ENCODE measurements around the gene UBN2.

The UBN2 gene

GRCh38 chr7:139252451-139252850 is 21.4 kb downstream of the UBN2 start:
- H3K36me3 Mint-ChIP-seq (ENCODE audit: low read depth) = peaks cover 42% of the 10 kb centered on the region
- H3K27me3 Mint-ChIP-seq = no peaks in the 10 kb centered on the region
- no peak overlapping the region for H3K4me3 Mint-ChIP-seq
- H3K9me3 Mint-ChIP-seq = no peaks in the 10 kb centered on the region
- H3K4me1 Mint-ChIP-seq (ENCODE audit: low read depth) = no peaks in the 10 kb centered on the region
- H3K27ac Mint-ChIP-seq = no peak overlapping the region

- Mint-ChIP-seq H3K27ac (no peak overlapping the region), H3K27me3 (no peaks in the 10 kb centered on the region), H3K36me3 (ENCODE audit: low read depth) (peaks cover 45% of the 10 kb centered on the region), H3K4me3 (no peak overlapping the region), H3K9me3 (no peaks in the 10 kb centered on the region), H3K4me1 (ENCODE audit: low read depth) (no peaks in the 10 kb centered on the region)
These were observed 23.2 kb downstream of the UBN2 start for GRCh38 chr7:139254281-139254680.

GRCh38 chr7:139254728-139255127 is 23.7 kb downstream of the UBN2 start:
- no peaks in the 10 kb centered on the region for H3K27me3 Mint-ChIP-seq
- H3K9me3 Mint-ChIP-seq = no peaks in the 10 kb centered on the region
- H3K27ac Mint-ChIP-seq = no peak overlapping the region
- H3K4me3 Mint-ChIP-seq = no peak overlapping the region
- peaks cover 44% of the 10 kb centered on the region for H3K36me3 Mint-ChIP-seq (ENCODE audit: low read depth)
- H3K4me1 Mint-ChIP-seq (ENCODE audit: low read depth) = no peaks in the 10 kb centered on the region

GRCh38 chr7:139255290-139255689 is 24.3 kb downstream of the UBN2 start:
- no peaks in the 10 kb centered on the region for H3K9me3 Mint-ChIP-seq
- H3K4me1 Mint-ChIP-seq (ENCODE audit: low read depth) = no peaks in the 10 kb centered on the region
- peaks cover 45% of the 10 kb centered on the region for H3K36me3 Mint-ChIP-seq (ENCODE audit: low read depth)

GRCh38 chr7:139259142-139259541 is 28.1 kb downstream of the UBN2 start:
- H3K9me3 Mint-ChIP-seq = no peaks in the 10 kb centered on the region
- no peaks in the 10 kb centered on the region for H3K27me3 Mint-ChIP-seq
- H3K4me3 Mint-ChIP-seq = no peak overlapping the region
- H3K36me3 Mint-ChIP-seq (ENCODE audit: low read depth) = peaks cover 47% of the 10 kb centered on the region
- no peak overlapping the region for H3K27ac Mint-ChIP-seq
- H3K4me1 Mint-ChIP-seq (ENCODE audit: low read depth) = no peaks in the 10 kb centered on the region

More at GRCh38 chr7:139255290-139255689, 24.3 kb downstream of the UBN2 start:
- Mint-ChIP-seq H3K27ac (no peak overlapping the region), H3K27me3 (no peaks in the 10 kb centered on the region), H3K4me3 (no peak overlapping the region)

- Mint-ChIP-seq H3K4me3 (no peak overlapping the region), H3K27me3 (no peaks in the 10 kb centered on the region), H3K36me3 (ENCODE audit: low read depth) (peaks cover 52% of the 10 kb centered on the region), H3K4me1 (ENCODE audit: low read depth) (no peaks in the 10 kb centered on the region), H3K9me3 (no peaks in the 10 kb centered on the region), H3K27ac (no peak overlapping the region)
These were observed 33.2 kb downstream of the UBN2 start for GRCh38 chr7:139264220-139264619.

GRCh38 chr7:139265673-139266072 is 34.6 kb downstream of the UBN2 start:
- Mint-ChIP-seq H3K4me1 (ENCODE audit: low read depth) (no peaks in the 10 kb centered on the region), H3K4me3 (no peak overlapping the region), H3K36me3 (ENCODE audit: low read depth) (peaks cover 45% of the 10 kb centered on the region), H3K27ac (no peak overlapping the region), H3K9me3 (no peaks in the 10 kb centered on the region), H3K27me3 (no peaks in the 10 kb centered on the region)

- Mint-ChIP-seq H3K4me1 (ENCODE audit: low read depth) (no peaks in the 10 kb centered on the region), H3K27me3 (no peaks in the 10 kb centered on the region), H3K4me3 (no peak overlapping the region), H3K27ac (no peak overlapping the region), H3K36me3 (ENCODE audit: low read depth) (peaks cover 37% of the 10 kb centered on the region), H3K9me3 (no peaks in the 10 kb centered on the region)
These were observed 40.9 kb downstream of the UBN2 start for GRCh38 chr7:139271718-139272628.

GRCh38 chr7:139284252-139284896 is 53.3 kb downstream of the UBN2 start:
- Mint-ChIP-seq H3K4me1 (ENCODE audit: low read depth) (no peaks in the 10 kb centered on the region), H3K9me3 (no peaks in the 10 kb centered on the region), H3K27ac (no peak overlapping the region), H3K36me3 (ENCODE audit: low read depth) (peaks cover 33% of the 10 kb centered on the region), H3K4me3 (no peak overlapping the region), H3K27me3 (no peaks in the 10 kb centered on the region)

GRCh38 chr7:139286144-139286543 is 55.1 kb downstream of the UBN2 start:
- Mint-ChIP-seq H3K4me1 (ENCODE audit: low read depth) (no peaks in the 10 kb centered on the region), H3K27me3 (no peaks in the 10 kb centered on the region), H3K36me3 (ENCODE audit: low read depth) (peaks cover 33% of the 10 kb centered on the region), H3K27ac (no peak overlapping the region), H3K9me3 (no peaks in the 10 kb centered on the region), H3K4me3 (no peak overlapping the region)

GRCh38 chr7:139292821-139293220 is 61.8 kb downstream of the UBN2 start:
- Mint-ChIP-seq H3K9me3 (no peaks in the 10 kb centered on the region), H3K4me1 (ENCODE audit: low read depth) (no peaks in the 10 kb centered on the region), H3K27ac (no peak overlapping the region), H3K36me3 (ENCODE audit: low read depth) (peaks cover 16% of the 10 kb centered on the region), H3K4me3 (no peak overlapping the region), H3K27me3 (no peaks in the 10 kb centered on the region)

- no peaks in the 10 kb centered on the region for H3K9me3 Mint-ChIP-seq
- no peaks in the 10 kb centered on the region for H3K4me1 Mint-ChIP-seq (ENCODE audit: low read depth)
- H3K27me3 Mint-ChIP-seq = no peaks in the 10 kb centered on the region
- H3K36me3 Mint-ChIP-seq (ENCODE audit: low read depth) = peaks cover 13% of the 10 kb centered on the region
- H3K4me3 Mint-ChIP-seq = no peak overlapping the region
- H3K27ac Mint-ChIP-seq = no peak overlapping the region
These were observed 62.5 kb downstream of the UBN2 start for GRCh38 chr7:139293534-139293933.

GRCh38 chr7:139294241-139294640 is 63.2 kb downstream of the UBN2 start:
- Mint-ChIP-seq H3K9me3 (no peaks in the 10 kb centered on the region), H3K36me3 (ENCODE audit: low read depth) (peaks cover 12% of the 10 kb centered on the region), H3K27me3 (no peaks in the 10 kb centered on the region), H3K4me3 (no peak overlapping the region), H3K27ac (no peak overlapping the region), H3K4me1 (ENCODE audit: low read depth) (no peaks in the 10 kb centered on the region)

- Mint-ChIP-seq H3K27me3 (no peaks in the 10 kb centered on the region), H3K4me1 (ENCODE audit: low read depth) (no peaks in the 10 kb centered on the region), H3K27ac (no peak overlapping the region), H3K36me3 (ENCODE audit: low read depth) (peaks cover 12% of the 10 kb centered on the region), H3K9me3 (no peaks in the 10 kb centered on the region), H3K4me3 (no peak overlapping the region)
These were observed 64.0 kb downstream of the UBN2 start for GRCh38 chr7:139294951-139295575.

- H3K27ac Mint-ChIP-seq = no peak overlapping the region
- peaks cover 12% of the 10 kb centered on the region for H3K36me3 Mint-ChIP-seq (ENCODE audit: low read depth)
- no peak overlapping the region for H3K4me3 Mint-ChIP-seq
- H3K4me1 Mint-ChIP-seq (ENCODE audit: low read depth) = no peaks in the 10 kb centered on the region
- no peaks in the 10 kb centered on the region for H3K9me3 Mint-ChIP-seq
- H3K27me3 Mint-ChIP-seq = no peaks in the 10 kb centered on the region
These were observed 66.8 kb downstream of the UBN2 start for GRCh38 chr7:139297795-139298194.

Measured in stimulated activated naive CD8-positive, alpha-beta T cell treated with anti-CD3 and anti-CD28 coated beads, Interleukin-15, Interleukin-2, amounts not matched to agents 100 ng/mL and 50 ng/mL, for 24 hours (primary cell).